Thoracic aorta (tissue), 2 donors: ENCODE data around the gene SKA1. TPM values are rescaled to one million over a fixed set of nuclear protein-coding genes. Genes with fewer than 3 reads are reported as not detected.
"Not testable (repeated sequence)": the region's sequence is repeated elsewhere in the genome, so short reads cannot be mapped to it uniquely, and the experiment has no call there.

ENCODE experiments used
- ATAC-seq: fragments of 150-250 bp; one replicate; pipeline ENCODE4 v1.8.0; 2017; ENCODE audit warnings: low read depth; ENCODE audit not compliant: insufficient number of reproducible peaks, low FRiP score
- DNase-seq: peaks from one replicate; pipeline ENCODE4 v3.0.0-alpha.2; 2020; ENCODE audit warnings: low spot score
- H3K27ac ChIP-seq, 2 donors: fragments of 200-600 bp; sonication (generic); 1 replicate in 1 of 2; 2 replicates in 1 of 2; pipeline ENCODE4 v1.5.1; 2016; ENCODE audit warnings: mild to moderate bottlenecking in 2 of 2, moderate library complexity in 2 of 2
- H3K27me3 ChIP-seq: fragments of 200-600 bp; sonication (generic); replicated peaks from 2 replicates; pipeline ENCODE4 v1.6.0; 2016; ENCODE audit warnings: mild to moderate bottlenecking; ENCODE audit not compliant: insufficient read depth
- H3K36me3 ChIP-seq: fragments of 200-600 bp; sonication (generic); one replicate; pipeline ENCODE4 v1.5.1; 2016
- H3K4me1 ChIP-seq, 2 donors: fragments of 200-600 bp; sonication (generic); 1 replicate in 1 of 2; 2 replicates in 1 of 2; pipeline versions ENCODE4 v1.5.1 to v1.6.0; 2016; ENCODE audit warnings: low read depth in 2 of 2, mild to moderate bottlenecking in 1 of 2; ENCODE audit not compliant: control insufficient read depth in 1 of 2
- H3K4me3 ChIP-seq: fragments of 200-600 bp; sonication (generic); 2 replicates; pipeline ENCODE4 v1.5.1; 2016; ENCODE audit warnings: mild to moderate bottlenecking
- H3K9me3 ChIP-seq: fragments of 200-600 bp; sonication (generic); 2 replicates; pipeline ENCODE4 v1.5.1; 2016
- CTCF ChIP-seq: fragments of 200-600 bp; sonication (generic); IDR thresholded peaks from one replicate; pipeline ENCODE4 v1.5.1; 2019; ENCODE audit warnings: antibody characterized with exemption
- total RNA-seq, 2 donors: library from RNA; depleted of rRNA; stranded (reverse); fragments of >200 nt; gene quantifications; one replicate each; pipeline versions ENCODE4 v1.1.0 to v1.2.3, GENCODE V29; 2016

Gene SKA1
- total RNA-seq, 2 donors from 2014 or later = not detected

DNA sequence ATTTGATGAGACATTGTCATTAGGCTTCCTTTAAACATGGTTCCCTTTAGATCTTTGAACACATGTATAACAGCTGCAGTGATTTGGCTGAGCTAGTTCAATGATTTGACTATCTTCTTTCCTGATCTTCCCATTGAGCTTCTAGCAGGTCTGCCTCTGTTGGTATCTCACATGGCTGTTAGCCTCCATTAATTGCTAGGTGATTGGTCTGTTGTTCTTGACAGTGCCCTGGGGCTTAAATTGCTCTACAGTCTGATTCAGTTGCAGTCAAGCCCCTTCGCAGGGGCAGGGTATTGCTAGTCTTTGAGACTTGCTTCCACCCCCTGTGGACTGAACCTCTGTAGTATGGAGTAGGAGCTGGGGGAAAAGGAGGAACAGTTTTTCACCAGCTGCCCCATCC lies 24.1 kb downstream of the SKA1 start:
- Histone ChIP-seq H3K9me3 (no peaks in the 10 kb centered on the region), H3K36me3 (no peaks in the 10 kb centered on the region), H3K4me1 (no peaks in the 10 kb centered on the region), H3K4me3 (no peak overlapping the region), H3K27ac (no peak overlapping the region), H3K27me3 (peaks cover 14% of the 10 kb centered on the region)
- no peak for ATAC-seq
- no peak for TF ChIP-seq CTCF
- no peak for DNase-seq

DNA sequence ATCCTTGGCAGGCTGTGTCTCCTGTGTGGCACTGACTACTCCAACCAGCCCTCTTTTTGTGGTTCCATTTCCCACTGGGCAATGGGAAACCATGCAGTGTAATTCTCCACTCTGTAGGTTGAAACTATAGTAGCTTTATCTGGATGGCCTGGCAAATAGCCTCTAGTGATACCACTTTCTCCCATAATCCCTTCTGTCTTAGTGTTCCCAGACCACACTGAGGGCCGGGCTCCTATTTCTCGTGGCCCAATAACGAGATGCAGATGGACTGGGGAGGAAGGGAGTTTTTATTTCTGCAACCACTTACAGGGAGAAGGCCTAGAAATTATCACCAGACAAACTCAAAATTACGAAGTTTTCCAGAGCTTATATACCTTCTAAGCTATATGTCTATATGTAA lies 24.7 kb downstream of the SKA1 start:
- Histone ChIP-seq H3K36me3 (no peaks in the 10 kb centered on the region), H3K27me3 (peaks cover 14% of the 10 kb centered on the region)
- DNase-seq = no peak

DNA sequence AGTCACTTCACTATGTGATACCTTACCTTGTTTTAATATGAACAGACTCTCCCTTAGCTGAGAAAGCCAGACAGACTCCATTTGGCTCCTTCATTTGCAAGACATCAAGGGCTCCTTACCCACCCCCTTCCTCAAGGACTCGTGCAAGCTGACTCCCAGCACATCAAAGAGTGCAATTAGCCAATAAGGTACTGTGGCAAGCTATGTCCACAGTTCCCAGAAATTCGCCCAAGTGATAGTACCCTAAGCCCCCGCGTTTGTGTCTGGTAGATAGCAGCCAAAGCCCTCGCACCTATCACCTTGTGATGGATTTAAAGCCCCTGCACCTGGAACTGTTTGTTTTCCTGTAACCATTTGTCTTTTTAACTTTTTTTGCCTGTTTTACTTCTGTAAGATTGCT lies 25.6 kb downstream of the SKA1 start:
- peaks cover 14% of the 10 kb centered on the region for H3K27me3 ChIP-seq
- H3K36me3 ChIP-seq, H3K27ac ChIP-seq, H3K4me1 ChIP-seq, H3K9me3 ChIP-seq, ATAC-seq, H3K4me3 ChIP-seq, DNase-seq: not testable (repeated sequence)

More for the DNA sequence above, 24.7 kb downstream of the SKA1 start:
- Histone ChIP-seq H3K4me1 (no peaks in the 10 kb centered on the region), H3K4me3 (no peak overlapping the region), H3K27ac (no peak overlapping the region), H3K9me3 (no peaks in the 10 kb centered on the region)
- no peak for TF ChIP-seq CTCF
- ATAC-seq = no peak

GRCh38 chr18:50401295-50401694 lies 26.4 kb downstream of the SKA1 start:
- Histone ChIP-seq H3K27me3 (peaks cover 14% of the 10 kb centered on the region), H3K4me1 (no peaks in the 10 kb centered on the region), H3K4me3 (no peak overlapping the region), H3K36me3 (no peaks in the 10 kb centered on the region), H3K27ac (no peak overlapping the region), H3K9me3 (no peaks in the 10 kb centered on the region)
- TF ChIP-seq CTCF = no peak
- no peak for DNase-seq
- ATAC-seq = no peak

DNA sequence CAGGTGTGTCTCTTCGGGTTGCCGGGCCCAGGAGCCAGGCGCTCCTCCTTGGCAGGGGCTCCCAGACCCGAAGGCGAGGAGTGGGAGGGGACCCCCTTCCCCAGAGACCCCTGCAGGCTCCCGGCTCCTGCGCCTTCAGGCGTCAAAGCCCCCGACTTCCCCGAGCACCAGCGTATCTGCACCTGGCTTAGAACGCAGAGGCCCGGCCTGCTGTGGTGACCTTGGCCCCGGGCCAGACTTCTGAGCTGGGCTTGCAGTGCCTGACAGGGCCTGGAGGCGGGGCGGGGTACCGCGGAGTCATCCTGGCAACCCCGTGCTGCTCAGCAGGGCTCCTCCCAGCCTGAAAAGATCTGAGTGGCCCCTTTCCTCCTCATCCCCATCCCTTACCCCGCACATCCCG lies 27.0 kb downstream of the SKA1 start:
- Histone ChIP-seq H3K27me3 (peaks cover 14% of the 10 kb centered on the region), H3K9me3 (no peaks in the 10 kb centered on the region), H3K4me1 (no peaks in the 10 kb centered on the region), H3K27ac (no peak overlapping the region), H3K4me3 (no peak overlapping the region), H3K36me3 (no peaks in the 10 kb centered on the region)
- no peak for TF ChIP-seq CTCF
- ATAC-seq (no peak), DNase-seq (no peak)

DNA sequence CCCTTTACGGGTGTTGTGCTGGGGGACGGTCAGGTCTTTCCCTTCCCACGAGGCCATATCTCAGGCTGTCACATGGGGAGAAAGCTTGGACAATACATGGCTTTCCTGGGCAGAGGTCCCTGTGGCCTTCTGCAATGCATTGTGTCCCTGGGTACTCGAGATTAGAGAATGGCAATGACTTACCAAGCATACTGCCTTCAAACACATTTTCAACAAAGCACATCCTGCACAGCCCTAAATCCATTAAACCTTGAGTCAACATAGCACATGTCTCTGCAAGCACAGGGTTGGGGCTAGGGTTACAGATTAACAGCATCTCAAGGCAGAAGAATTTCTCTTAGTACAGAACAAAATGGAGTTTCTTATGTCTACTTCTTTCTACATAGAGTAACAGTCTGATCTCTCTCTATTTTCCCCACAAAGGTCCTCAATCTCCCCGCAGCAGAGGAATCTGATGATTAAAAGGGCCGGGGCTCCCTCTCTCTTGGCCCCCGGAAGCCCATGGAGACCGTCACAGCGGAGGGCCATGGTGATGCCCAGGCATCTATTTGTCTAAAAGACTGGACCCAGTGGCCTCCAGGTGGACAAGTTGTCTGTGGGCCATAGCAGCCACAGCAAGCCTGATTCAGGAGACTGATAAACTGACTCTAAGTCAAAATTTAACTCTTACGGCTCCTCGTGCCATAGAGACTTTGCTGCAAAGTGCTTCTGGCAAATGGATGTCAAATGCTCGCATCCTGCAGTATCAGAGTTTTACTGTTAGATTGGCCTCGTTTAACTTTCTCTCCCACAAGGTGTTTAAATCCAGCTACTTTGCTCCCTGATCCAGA lies 30.1 kb downstream of the SKA1 start:
- not testable (repeated sequence) for H3K9me3 ChIP-seq, DNase-seq, H3K4me1 ChIP-seq, H3K36me3 ChIP-seq, H3K27me3 ChIP-seq, ATAC-seq, H3K27ac ChIP-seq, H3K4me3 ChIP-seq
